Trophoblast cell (in vitro differentiated cells and primary cell): ENCODE results near the gene MAP7.
A peak's percentile ranks its signal among the peaks of the same experiment; 100 is the strongest.

ENCODE experiments used
- DNase-seq, 2 donors: peaks; one replicate each; pipeline ENCODE4 v3.0.0-alpha.2; 2016
- H2AFZ ChIP-seq: 2 replicates; pipeline ENCODE4 v1.6.1; 2013; ENCODE audit warnings: low read length, moderate library complexity, mild to moderate bottlenecking; ENCODE audit not compliant: insufficient read depth, poor library complexity
- H2AK5ac ChIP-seq: 2 replicates; pipeline ENCODE4 v1.6.1; 2013; ENCODE audit warnings: mild to moderate bottlenecking, low read length
- H2BK120ac ChIP-seq: 2 replicates; pipeline ENCODE4 v1.6.1; 2013; ENCODE audit warnings: low read length, mild to moderate bottlenecking, moderate library complexity; ENCODE audit not compliant: insufficient read depth, poor library complexity
- H2BK12ac ChIP-seq: 2 replicates; pipeline ENCODE4 v1.6.1; 2013; ENCODE audit warnings: mild to moderate bottlenecking, low read length, moderate library complexity
- H2BK5ac ChIP-seq: 2 replicates; pipeline ENCODE4 v1.6.1; 2013; ENCODE audit warnings: low read length, low read depth, moderate library complexity, mild to moderate bottlenecking; ENCODE audit not compliant: poor library complexity
- H3K14ac ChIP-seq: 2 replicates; pipeline ENCODE4 v1.6.1; 2013; ENCODE audit warnings: mild to moderate bottlenecking, low read length
- H3K18ac ChIP-seq: 2 replicates; pipeline ENCODE4 v1.6.1; 2013; ENCODE audit warnings: mild to moderate bottlenecking, low read length
- H3K23ac ChIP-seq: 2 replicates; pipeline ENCODE4 v1.6.1; 2013; ENCODE audit warnings: low read length
- H3K27ac ChIP-seq: 2 replicates; pipeline ENCODE4 v1.5.1; 2013; ENCODE audit warnings: low read depth, mild to moderate bottlenecking, inconsistent platforms, low read length, moderate library complexity
- H3K27me3 ChIP-seq: 2 replicates; pipeline ENCODE4 v1.6.1; 2013; ENCODE audit warnings: inconsistent platforms, mild to moderate bottlenecking, low read length, moderate library complexity; ENCODE audit not compliant: insufficient read depth
- H3K36me3 ChIP-seq, 2 experiments: 1 replicate in 1 of 2; 2 replicates in 1 of 2; pipeline ENCODE4 v1.6.1; 2013; ENCODE audit warnings: low read length in 2 of 2, mild to moderate bottlenecking in 2 of 2, moderate library complexity in 1 of 2; ENCODE audit not compliant: insufficient read depth in 2 of 2, control insufficient read depth in 1 of 2
- H3K4ac ChIP-seq: 2 replicates; pipeline ENCODE4 v1.6.1; 2013; ENCODE audit warnings: low read depth, mild to moderate bottlenecking, low read length, moderate library complexity
- H3K4me1 ChIP-seq, 2 experiments: 1 replicate in 1 of 2; 2 replicates in 1 of 2; pipeline ENCODE4 v1.6.1; 2013; ENCODE audit warnings: low read length in 2 of 2, mild to moderate bottlenecking in 2 of 2, moderate library complexity in 1 of 2; ENCODE audit not compliant: insufficient read depth in 2 of 2, control insufficient read depth in 1 of 2
- H3K4me2 ChIP-seq: 2 replicates; pipeline ENCODE4 v1.6.1; 2013; ENCODE audit warnings: inconsistent platforms, mild to moderate bottlenecking, low read length, moderate library complexity
- H3K4me3 ChIP-seq: 2 replicates; pipeline ENCODE4 v1.5.1; 2013; ENCODE audit warnings: mild to moderate bottlenecking, low read depth, low read length, inconsistent platforms
- H3K79me1 ChIP-seq: one replicate; pipeline ENCODE4 v1.6.1; 2013; ENCODE audit warnings: low read length
- H3K79me2 ChIP-seq: 2 replicates; pipeline ENCODE4 v1.6.1; 2013; ENCODE audit warnings: low read length, mild to moderate bottlenecking; ENCODE audit not compliant: control insufficient read depth, insufficient read depth, poor library complexity
- H3K9ac ChIP-seq: 2 replicates; pipeline ENCODE4 v1.6.1; 2013; ENCODE audit warnings: mild to moderate bottlenecking, low read length
- H3K9me3 ChIP-seq: 2 replicates; pipeline ENCODE4 v1.6.1; 2013; ENCODE audit warnings: low read depth, mild to moderate bottlenecking, control low read depth, inconsistent platforms, low read length; ENCODE audit not compliant: insufficient read depth
- H4K12ac ChIP-seq: 2 replicates; pipeline ENCODE4 v1.6.1; 2013; ENCODE audit warnings: low read depth, mild to moderate bottlenecking, low read length, moderate library complexity
- H4K8ac ChIP-seq: 2 replicates; pipeline ENCODE4 v1.6.1; 2013; ENCODE audit warnings: low read depth, mild to moderate bottlenecking, low read length, moderate library complexity
- H4K91ac ChIP-seq: one replicate; pipeline ENCODE4 v1.6.1; 2013; ENCODE audit warnings: low read depth, mild to moderate bottlenecking, low read length, moderate library complexity
- WGBS: extraction: QIAGEN DNeasy Blood & Tissue Kit; methylation state at CpG from one replicate; pipeline ENCODE4 v1.1.7; 2013; ENCODE audit warnings: missing lambda C conversion rate; ENCODE audit not compliant: insufficient read length, insufficient coverage; ENCODE audit errors: extremely low coverage; 5-methylcytosine and 5-hydroxymethylcytosine counted together

The MAP7 gene

GRCh38 chr6:136527831-136528230 lies 22.4 kb downstream of the MAP7 start:
- H3K23ac ChIP-seq, result no peak overlapping the region
- H3K27ac ChIP-seq, result no peak overlapping the region
- no peak overlapping the region for H3K4me3 ChIP-seq
- no peak overlapping the region for H2BK120ac ChIP-seq
- no peak overlapping the region for H2BK12ac ChIP-seq
- H3K4me2 ChIP-seq, result no peak overlapping the region
- H3K9ac ChIP-seq, result no peak overlapping the region
- H3K79me2 ChIP-seq, result no peaks in the 10 kb centered on the region
- H2AFZ ChIP-seq, result no peak overlapping the region
- peaks cover 0 to 12% of the 10 kb centered on the region in 2 experiments for H3K4me1 ChIP-seq
- no peak overlapping the region for H4K12ac ChIP-seq
- H2AK5ac ChIP-seq, result no peak overlapping the region
- H3K79me1 ChIP-seq, result no peaks in the 10 kb centered on the region
- no peak for DNase-seq
- H3K4ac ChIP-seq, result no peak overlapping the region
- WGBS, result no CpG with 5 or more reads among the region's 6 CpGs
- H3K27me3 ChIP-seq, result no peaks in the 10 kb centered on the region
- no peak overlapping the region for H2BK5ac ChIP-seq
- no peak overlapping the region for H3K14ac ChIP-seq
- H4K91ac ChIP-seq, result no peak overlapping the region
- no peaks in the 10 kb centered on the region for H3K36me3 ChIP-seq
- H4K8ac ChIP-seq, result no peak overlapping the region
- no peak overlapping the region for H3K18ac ChIP-seq
- H3K9me3 ChIP-seq, result no peaks in the 10 kb centered on the region

- H3K4me3 ChIP-seq, result no peak overlapping the region
- no peak overlapping the region for H2AK5ac ChIP-seq
- no peak overlapping the region for H3K18ac ChIP-seq
- H3K9me3 ChIP-seq, result no peaks in the 10 kb centered on the region
- no peak overlapping the region for H3K4me2 ChIP-seq
- no peak overlapping the region for H2BK5ac ChIP-seq
- no peak overlapping the region for H3K23ac ChIP-seq
- no peaks in the 10 kb centered on the region for H3K79me2 ChIP-seq
- H3K36me3 ChIP-seq, result no peaks in the 10 kb centered on the region
- H3K14ac ChIP-seq, result no peak overlapping the region
- no peaks in the 10 kb centered on the region for H3K79me1 ChIP-seq
- no peak overlapping the region for H3K9ac ChIP-seq
- no peak overlapping the region for H2AFZ ChIP-seq
- no peak for DNase-seq
- H4K91ac ChIP-seq, result no peak overlapping the region
- H4K8ac ChIP-seq, result no peak overlapping the region
- H3K27ac ChIP-seq, result no peak overlapping the region
- H2BK120ac ChIP-seq, result no peak overlapping the region
- peaks cover 0 to 12% of the 10 kb centered on the region in 2 experiments for H3K4me1 ChIP-seq
- H2BK12ac ChIP-seq, result no peak overlapping the region
- no peak overlapping the region for H4K12ac ChIP-seq
- no peak overlapping the region for H3K4ac ChIP-seq
- WGBS, result no CpG with 5 or more reads among the region's 4 CpGs
- no peaks in the 10 kb centered on the region for H3K27me3 ChIP-seq
Observed at GRCh38 chr6:136526937-136527336, 23.3 kb downstream of the MAP7 start.

GRCh38 chr6:136526196-136526930 lies 23.9 kb downstream of the MAP7 start:
- Histone ChIP-seq H3K4me3 (no peak overlapping the region), H3K9ac (no peak overlapping the region), H3K27ac (no peak overlapping the region), H2AK5ac (no peak overlapping the region), H3K23ac (no peak overlapping the region), H3K79me2 (no peaks in the 10 kb centered on the region), H3K14ac (no peak overlapping the region), H3K79me1 (no peaks in the 10 kb centered on the region), H3K18ac (no peak overlapping the region), H3K27me3 (no peaks in the 10 kb centered on the region), H3K36me3 (no peaks in the 10 kb centered on the region), H4K12ac (no peak overlapping the region), H2BK12ac (no peak overlapping the region), H3K4me1 (peaks cover 0 to 12% of the 10 kb centered on the region in 2 experiments), H2BK5ac (no peak overlapping the region), H3K4me2 (no peak overlapping the region), H2AFZ (no peak overlapping the region), H3K4ac (no peak overlapping the region), H4K8ac (no peak overlapping the region), H4K91ac (no peak overlapping the region), H2BK120ac (no peak overlapping the region), H3K9me3 (no peaks in the 10 kb centered on the region)
- WGBS, result no CpG with 5 or more reads among the region's 16 CpGs
- peak in 1 of 2 donors; percentile 24 for DNase-seq

- H2BK120ac ChIP-seq, result no peak overlapping the region
- H3K23ac ChIP-seq, result no peak overlapping the region
- no peaks in the 10 kb centered on the region for H3K79me1 ChIP-seq
- H3K9ac ChIP-seq, result no peak overlapping the region
- no peaks in the 10 kb centered on the region for H3K79me2 ChIP-seq
- no peak overlapping the region for H3K4me2 ChIP-seq
- no peak overlapping the region for H3K4ac ChIP-seq
- H2AK5ac ChIP-seq, result no peak overlapping the region
- WGBS, result no CpG with 5 or more reads among the region's 8 CpGs
- no peak overlapping the region for H3K27ac ChIP-seq
- H2BK12ac ChIP-seq, result no peak overlapping the region
- no peak overlapping the region for H4K12ac ChIP-seq
- H3K4me3 ChIP-seq, result no peak overlapping the region
- no peaks in the 10 kb centered on the region for H3K27me3 ChIP-seq
- peak; percentile 16 to 56 for DNase-seq
- H3K18ac ChIP-seq, result no peak overlapping the region
- no peak overlapping the region for H2AFZ ChIP-seq
- peaks cover 0 to 12% of the 10 kb centered on the region in 2 experiments for H3K4me1 ChIP-seq
- H4K8ac ChIP-seq, result no peak overlapping the region
- no peak overlapping the region for H2BK5ac ChIP-seq
- H3K9me3 ChIP-seq, result no peaks in the 10 kb centered on the region
- H3K14ac ChIP-seq, result no peak overlapping the region
- H4K91ac ChIP-seq, result no peak overlapping the region
- no peaks in the 10 kb centered on the region for H3K36me3 ChIP-seq
Observed at GRCh38 chr6:136525586-136526195, 24.5 kb downstream of the MAP7 start.
